GM23338 (cell line): ENCODE results near the gene MYH10. TPM values are rescaled to one million over a fixed set of nuclear protein-coding genes. Genes with fewer than 3 reads are reported as not detected.

Source experiments
- ATAC-seq: fragments of 200-7000 bp; cut with Tn5 transposase; 3 replicates; pipeline ENCODE4 v1.9.1; 2020
- DNase-seq: peaks from one replicate; pipeline ENCODE4 v3.0.0-alpha.2; 2015; ENCODE audit warnings: low spot score
- H2AFZ ChIP-seq: fragments of 200-600 bp; sonication (generic); 2 replicates; pipeline ENCODE4 v1.8.0; 2016; ENCODE audit warnings: antibody characterized with exemption, mild to moderate bottlenecking, moderate library complexity
- H3F3A ChIP-seq: fragments of 200-600 bp; sonication (generic); replicated peaks from 2 replicates; pipeline ENCODE4 v1.8.0; 2017; ENCODE audit warnings: antibody characterized with exemption, mixed run types, low read depth
- H3K27ac ChIP-seq: fragments of 200-600 bp; sonication (generic); 2 replicates; pipeline ENCODE4 v1.6.1; 2016; ENCODE audit warnings: low read depth
- H3K27me3 ChIP-seq: fragments of 200-600 bp; sonication (generic); 2 replicates; pipeline ENCODE4 v1.8.0; 2016; ENCODE audit warnings: mild to moderate bottlenecking, mixed run types, moderate library complexity; ENCODE audit not compliant: insufficient read depth
- H3K36me3 ChIP-seq: fragments of 200-600 bp; sonication (generic); 2 replicates; pipeline ENCODE4 v1.8.0; 2016; ENCODE audit warnings: mild to moderate bottlenecking; ENCODE audit not compliant: insufficient read depth
- H3K4me1 ChIP-seq: fragments of 200-600 bp; sonication (generic); 2 replicates; pipeline ENCODE4 v1.8.0; 2016; ENCODE audit warnings: mild to moderate bottlenecking, moderate library complexity; ENCODE audit not compliant: insufficient read depth
- H3K4me2 ChIP-seq: fragments of 200-600 bp; sonication (generic); 2 replicates; pipeline ENCODE4 v1.7.1; 2017; ENCODE audit warnings: mixed run types
- H3K4me3 ChIP-seq: fragments of 200-600 bp; sonication (generic); 2 replicates; pipeline ENCODE4 v1.6.1; 2016; ENCODE audit warnings: mixed run types
- H3K79me2 ChIP-seq: fragments of 200-600 bp; sonication (generic); replicated peaks from 2 replicates; pipeline ENCODE4 v1.8.0; 2017; ENCODE audit warnings: mild to moderate bottlenecking; ENCODE audit not compliant: insufficient read depth
- H3K9me2 ChIP-seq: fragments of 200-600 bp; sonication (generic); 2 replicates; pipeline ENCODE4 v1.8.0; 2017; ENCODE audit not compliant: insufficient read depth
- H4K20me1 ChIP-seq: fragments of 200-600 bp; sonication (generic); replicated peaks from 2 replicates; pipeline ENCODE4 v1.8.0; 2017; ENCODE audit warnings: mild to moderate bottlenecking; ENCODE audit not compliant: insufficient read depth
- H3K27ac Mint-ChIP-seq: 2 replicates; pipeline ENCODE4 v1.8.0; 2020; ENCODE audit warnings: inconsistent platforms, mild to moderate bottlenecking, moderate library complexity, mixed read lengths
- H3K27me3 Mint-ChIP-seq: 3 replicates; pipeline ENCODE4 v1.8.0; 2022; ENCODE audit warnings: low read depth, mild to moderate bottlenecking, moderate library complexity, mixed read lengths, inconsistent platforms; ENCODE audit not compliant: insufficient read depth, poor library complexity
- H3K36me3 Mint-ChIP-seq: 3 replicates; pipeline ENCODE4 v1.8.0; 2021; ENCODE audit warnings: low read depth, mild to moderate bottlenecking, inconsistent platforms, moderate library complexity, mixed read lengths
- H3K4me1 Mint-ChIP-seq: 3 replicates; pipeline ENCODE4 v1.8.0; 2020; ENCODE audit warnings: mild to moderate bottlenecking, inconsistent platforms, mixed read lengths
- H3K4me3 Mint-ChIP-seq: 3 replicates; pipeline ENCODE4 v1.8.0; 2021; ENCODE audit warnings: moderate library complexity, mild to moderate bottlenecking, inconsistent platforms, mixed read lengths
- H3K9me3 Mint-ChIP-seq: 3 replicates; pipeline ENCODE4 v1.8.0; 2020; ENCODE audit warnings: moderate library complexity, mild to moderate bottlenecking, inconsistent platforms, mixed read lengths
- CREB1 ChIP-seq: fragments of 250-450 bp; sonication (Bioruptor Pico); IDR thresholded peaks from 2 replicates; pipeline ENCODE4 v1.5.0; 2020; ENCODE audit warnings: low read depth, mild to moderate bottlenecking, moderate library complexity
- EZH2 ChIP-seq: fragments of 200-600 bp; sonication (generic); IDR thresholded peaks from one replicate; pipeline ENCODE4 v1.8.0; 2017; ENCODE audit warnings: antibody characterized with exemption, mild to moderate bottlenecking, low read depth; ENCODE audit not compliant: unreplicated experiment
- EZH2phosphoT487 ChIP-seq: fragments of 200-600 bp; sonication (generic); IDR thresholded peaks from one replicate; pipeline ENCODE4 v1.8.1; 2018; ENCODE audit warnings: antibody characterized with exemption; ENCODE audit not compliant: unreplicated experiment
- JUNB ChIP-seq: IDR thresholded peaks from one replicate; pipeline ENCODE4 v1.6.1; 2016; ENCODE audit warnings: antibody characterized with exemption; ENCODE audit not compliant: unreplicated experiment
- NANOG ChIP-seq: IDR thresholded peaks from 2 replicates; pipeline ENCODE4 v1.6.1; 2016; ENCODE audit warnings: antibody characterized with exemption, borderline replicate concordance
- POLR2AphosphoS5 ChIP-seq: IDR thresholded peaks from 2 replicates; pipeline ENCODE4 v1.6.1; 2016; ENCODE audit warnings: antibody characterized with exemption, low read depth
- STAT1 ChIP-seq: IDR thresholded peaks from one replicate; pipeline ENCODE4 v1.6.1; 2016; ENCODE audit warnings: antibody characterized with exemption; ENCODE audit not compliant: unreplicated experiment
- ZNF114 ChIP-seq: fragments of 250-450 bp; sonication (Bioruptor Pico); IDR thresholded peaks from 2 replicates; pipeline ENCODE4 v1.5.0; 2020; ENCODE audit warnings: mild to moderate bottlenecking, moderate library complexity
- ZNF331 ChIP-seq: fragments of 250-450 bp; sonication (Bioruptor Pico); IDR thresholded peaks from 2 replicates; pipeline ENCODE4 v1.5.0; 2020; ENCODE audit warnings: low read depth, mild to moderate bottlenecking, moderate library complexity
- polyA plus RNA-seq: library from polyadenylated mRNA; unstranded; fragments of >200 nt; fragmentation: Nextera tagmentation; extraction: Ambion mirVana; gene quantifications from 2 replicates; pipeline ENCODE4 v1.2.1, GENCODE V29; 2016
- total RNA-seq: library from RNA; depleted of rRNA; stranded (reverse); fragments of >200 nt; shearing (Covaris generic); gene quantifications from 2 replicates; pipeline ENCODE4 v1.2.3, GENCODE V29; 2014
- TF ChIP-seq, protein P1 (sequence below): fragments of 250-450 bp; sonication (Bioruptor Pico); IDR thresholded peaks from 2 replicates; pipeline ENCODE4 v1.5.0; 2020; ENCODE audit warnings: mild to moderate bottlenecking, moderate library complexity
- TF ChIP-seq, protein P2 (sequence below): IDR thresholded peaks from one replicate; pipeline ENCODE4 v1.6.1; 2018; ENCODE audit warnings: antibody characterized with exemption; ENCODE audit not compliant: unreplicated experiment
- TF ChIP-seq, protein P3 (sequence below): IDR thresholded peaks from 2 replicates; pipeline ENCODE4 v1.6.1; 2016; ENCODE audit warnings: antibody characterized with exemption
- TF ChIP-seq, protein P4 (sequence below), 2 experiments: fragments of 200-600 bp in 1 of 2; sonication (generic) in 1 of 2; conservative IDR thresholded peaks; 2 replicates each; pipeline versions ENCODE4 v1.5.1 to v1.6.1; 2016 to 2017; ENCODE audit warnings: antibody characterized with exemption in 2 of 2, low read depth in 2 of 2, mild to moderate bottlenecking in 2 of 2, moderate library complexity in 1 of 2

Gene MYH10
- total and polyA plus RNA-seq, 2 experiments from 2014 or later, result 89.5 to 230 TPM

DNA sequence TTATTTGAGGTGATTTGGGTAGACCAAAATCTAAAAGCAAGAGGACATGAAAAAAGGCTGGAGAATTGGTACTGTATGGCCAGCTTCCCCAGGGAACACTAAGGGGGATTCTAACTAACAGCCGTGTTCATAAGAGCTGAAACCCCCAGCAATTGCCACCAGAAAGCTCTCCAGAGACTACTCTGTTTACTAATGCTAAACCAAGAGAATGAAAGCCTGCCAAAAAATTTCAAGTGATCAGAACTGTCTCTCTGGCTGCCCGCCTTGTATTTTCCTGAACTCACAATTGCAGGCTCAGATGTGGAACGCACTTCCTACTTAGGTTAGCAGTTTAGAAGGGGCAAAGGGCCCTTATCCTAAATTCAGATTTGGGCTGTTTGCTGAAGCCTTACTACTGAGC is 24.1 kb downstream of the MYH10 start:
- Histone ChIP-seq H3K4me3 (no peak overlapping the region), H4K20me1 (peaks cover 60% of the 10 kb centered on the region), H3K4me1 (peaks cover 39% of the 10 kb centered on the region), H3K27ac (peak overlapping the region; percentile 39; the same call in 1 of the 2 replicates), H3K36me3 (no peaks in the 10 kb centered on the region), H3K4me2 (no peak overlapping the region), H3K79me2 (peaks cover 100% of the 10 kb centered on the region), H3K27me3 (no peaks in the 10 kb centered on the region), H3K9me2 (no peaks in the 10 kb centered on the region), H2AFZ (no peak overlapping the region), H3F3A (no peaks in the 10 kb centered on the region)
- ATAC-seq (no peak), DNase-seq (no peak)
- H3K27me3 Mint-ChIP-seq, result peaks cover 2% of the 10 kb centered on the region
- no peak overlapping the region for H3K4me3 Mint-ChIP-seq
- peaks cover 19% of the 10 kb centered on the region for H3K36me3 Mint-ChIP-seq
- H3K4me1 Mint-ChIP-seq, result peaks cover 45% of the 10 kb centered on the region
- TF ChIP-seq, protein P1, sequence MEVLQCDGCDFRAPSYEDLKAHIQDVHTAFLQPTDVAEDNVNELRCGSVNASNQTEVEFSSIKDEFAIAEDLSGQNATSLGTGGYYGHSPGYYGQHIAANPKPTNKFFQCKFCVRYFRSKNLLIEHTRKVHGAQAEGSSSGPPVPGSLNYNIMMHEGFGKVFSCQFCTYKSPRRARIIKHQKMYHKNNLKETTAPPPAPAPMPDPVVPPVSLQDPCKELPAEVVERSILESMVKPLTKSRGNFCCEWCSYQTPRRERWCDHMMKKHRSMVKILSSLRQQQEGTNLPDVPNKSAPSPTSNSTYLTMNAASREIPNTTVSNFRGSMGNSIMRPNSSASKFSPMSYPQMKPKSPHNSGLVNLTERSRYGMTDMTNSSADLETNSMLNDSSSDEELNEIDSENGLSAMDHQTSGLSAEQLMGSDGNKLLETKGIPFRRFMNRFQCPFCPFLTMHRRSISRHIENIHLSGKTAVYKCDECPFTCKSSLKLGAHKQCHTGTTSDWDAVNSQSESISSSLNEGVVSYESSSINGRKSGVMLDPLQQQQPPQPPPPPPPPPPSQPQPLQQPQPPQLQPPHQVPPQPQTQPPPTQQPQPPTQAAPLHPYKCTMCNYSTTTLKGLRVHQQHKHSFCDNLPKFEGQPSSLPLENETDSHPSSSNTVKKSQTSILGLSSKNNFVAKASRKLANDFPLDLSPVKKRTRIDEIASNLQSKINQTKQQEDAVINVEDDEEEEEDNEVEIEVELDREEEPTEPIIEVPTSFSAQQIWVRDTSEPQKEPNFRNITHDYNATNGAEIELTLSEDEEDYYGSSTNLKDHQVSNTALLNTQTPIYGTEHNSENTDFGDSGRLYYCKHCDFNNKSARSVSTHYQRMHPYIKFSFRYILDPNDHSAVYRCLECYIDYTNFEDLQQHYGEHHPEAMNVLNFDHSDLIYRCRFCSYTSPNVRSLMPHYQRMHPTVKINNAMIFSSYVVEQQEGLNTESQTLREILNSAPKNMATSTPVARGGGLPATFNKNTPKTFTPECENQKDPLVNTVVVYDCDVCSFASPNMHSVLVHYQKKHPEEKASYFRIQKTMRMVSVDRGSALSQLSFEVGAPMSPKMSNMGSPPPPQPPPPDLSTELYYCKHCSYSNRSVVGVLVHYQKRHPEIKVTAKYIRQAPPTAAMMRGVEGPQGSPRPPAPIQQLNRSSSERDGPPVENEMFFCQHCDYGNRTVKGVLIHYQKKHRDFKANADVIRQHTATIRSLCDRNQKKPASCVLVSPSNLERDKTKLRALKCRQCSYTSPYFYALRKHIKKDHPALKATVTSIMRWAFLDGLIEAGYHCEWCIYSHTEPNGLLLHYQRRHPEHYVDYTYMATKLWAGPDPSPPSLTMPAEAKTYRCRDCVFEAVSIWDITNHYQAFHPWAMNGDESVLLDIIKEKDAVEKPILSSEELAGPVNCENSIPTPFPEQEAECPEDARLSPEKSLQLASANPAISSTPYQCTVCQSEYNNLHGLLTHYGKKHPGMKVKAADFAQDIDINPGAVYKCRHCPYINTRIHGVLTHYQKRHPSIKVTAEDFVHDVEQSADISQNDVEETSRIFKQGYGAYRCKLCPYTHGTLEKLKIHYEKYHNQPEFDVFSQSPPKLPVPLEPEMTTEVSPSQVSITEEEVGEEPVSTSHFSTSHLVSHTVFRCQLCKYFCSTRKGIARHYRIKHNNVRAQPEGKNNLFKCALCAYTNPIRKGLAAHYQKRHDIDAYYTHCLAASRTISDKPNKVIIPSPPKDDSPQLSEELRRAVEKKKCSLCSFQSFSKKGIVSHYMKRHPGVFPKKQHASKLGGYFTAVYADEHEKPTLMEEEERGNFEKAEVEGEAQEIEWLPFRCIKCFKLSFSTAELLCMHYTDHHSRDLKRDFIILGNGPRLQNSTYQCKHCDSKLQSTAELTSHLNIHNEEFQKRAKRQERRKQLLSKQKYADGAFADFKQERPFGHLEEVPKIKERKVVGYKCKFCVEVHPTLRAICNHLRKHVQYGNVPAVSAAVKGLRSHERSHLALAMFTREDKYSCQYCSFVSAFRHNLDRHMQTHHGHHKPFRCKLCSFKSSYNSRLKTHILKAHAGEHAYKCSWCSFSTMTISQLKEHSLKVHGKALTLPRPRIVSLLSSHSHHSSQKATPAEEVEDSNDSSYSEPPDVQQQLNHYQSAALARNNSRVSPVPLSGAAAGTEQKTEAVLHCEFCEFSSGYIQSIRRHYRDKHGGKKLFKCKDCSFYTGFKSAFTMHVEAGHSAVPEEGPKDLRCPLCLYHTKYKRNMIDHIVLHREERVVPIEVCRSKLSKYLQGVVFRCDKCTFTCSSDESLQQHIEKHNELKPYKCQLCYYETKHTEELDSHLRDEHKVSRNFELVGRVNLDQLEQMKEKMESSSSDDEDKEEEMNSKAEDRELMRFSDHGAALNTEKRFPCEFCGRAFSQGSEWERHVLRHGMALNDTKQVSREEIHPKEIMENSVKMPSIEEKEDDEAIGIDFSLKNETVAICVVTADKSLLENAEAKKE, result no peak
- TF ChIP-seq, protein P2, sequence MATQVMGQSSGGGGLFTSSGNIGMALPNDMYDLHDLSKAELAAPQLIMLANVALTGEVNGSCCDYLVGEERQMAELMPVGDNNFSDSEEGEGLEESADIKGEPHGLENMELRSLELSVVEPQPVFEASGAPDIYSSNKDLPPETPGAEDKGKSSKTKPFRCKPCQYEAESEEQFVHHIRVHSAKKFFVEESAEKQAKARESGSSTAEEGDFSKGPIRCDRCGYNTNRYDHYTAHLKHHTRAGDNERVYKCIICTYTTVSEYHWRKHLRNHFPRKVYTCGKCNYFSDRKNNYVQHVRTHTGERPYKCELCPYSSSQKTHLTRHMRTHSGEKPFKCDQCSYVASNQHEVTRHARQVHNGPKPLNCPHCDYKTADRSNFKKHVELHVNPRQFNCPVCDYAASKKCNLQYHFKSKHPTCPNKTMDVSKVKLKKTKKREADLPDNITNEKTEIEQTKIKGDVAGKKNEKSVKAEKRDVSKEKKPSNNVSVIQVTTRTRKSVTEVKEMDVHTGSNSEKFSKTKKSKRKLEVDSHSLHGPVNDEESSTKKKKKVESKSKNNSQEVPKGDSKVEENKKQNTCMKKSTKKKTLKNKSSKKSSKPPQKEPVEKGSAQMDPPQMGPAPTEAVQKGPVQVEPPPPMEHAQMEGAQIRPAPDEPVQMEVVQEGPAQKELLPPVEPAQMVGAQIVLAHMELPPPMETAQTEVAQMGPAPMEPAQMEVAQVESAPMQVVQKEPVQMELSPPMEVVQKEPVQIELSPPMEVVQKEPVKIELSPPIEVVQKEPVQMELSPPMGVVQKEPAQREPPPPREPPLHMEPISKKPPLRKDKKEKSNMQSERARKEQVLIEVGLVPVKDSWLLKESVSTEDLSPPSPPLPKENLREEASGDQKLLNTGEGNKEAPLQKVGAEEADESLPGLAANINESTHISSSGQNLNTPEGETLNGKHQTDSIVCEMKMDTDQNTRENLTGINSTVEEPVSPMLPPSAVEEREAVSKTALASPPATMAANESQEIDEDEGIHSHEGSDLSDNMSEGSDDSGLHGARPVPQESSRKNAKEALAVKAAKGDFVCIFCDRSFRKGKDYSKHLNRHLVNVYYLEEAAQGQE, result no peak
- TF ChIP-seq POLR2AphosphoS5 (no peak), CREB1 (CRISPR knock-in tag) (no peak), STAT1 (no peak), ZNF331 (CRISPR knock-in tag) (no peak), NANOG (no peak), ZNF114 (no peak), EZH2phosphoT487 (no peak), JUNB (no peak), EZH2 (no peak)
- TF ChIP-seq, protein P3, sequence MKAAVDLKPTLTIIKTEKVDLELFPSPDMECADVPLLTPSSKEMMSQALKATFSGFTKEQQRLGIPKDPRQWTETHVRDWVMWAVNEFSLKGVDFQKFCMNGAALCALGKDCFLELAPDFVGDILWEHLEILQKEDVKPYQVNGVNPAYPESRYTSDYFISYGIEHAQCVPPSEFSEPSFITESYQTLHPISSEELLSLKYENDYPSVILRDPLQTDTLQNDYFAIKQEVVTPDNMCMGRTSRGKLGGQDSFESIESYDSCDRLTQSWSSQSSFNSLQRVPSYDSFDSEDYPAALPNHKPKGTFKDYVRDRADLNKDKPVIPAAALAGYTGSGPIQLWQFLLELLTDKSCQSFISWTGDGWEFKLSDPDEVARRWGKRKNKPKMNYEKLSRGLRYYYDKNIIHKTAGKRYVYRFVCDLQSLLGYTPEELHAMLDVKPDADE, result no peak
- TF ChIP-seq, protein P4, sequence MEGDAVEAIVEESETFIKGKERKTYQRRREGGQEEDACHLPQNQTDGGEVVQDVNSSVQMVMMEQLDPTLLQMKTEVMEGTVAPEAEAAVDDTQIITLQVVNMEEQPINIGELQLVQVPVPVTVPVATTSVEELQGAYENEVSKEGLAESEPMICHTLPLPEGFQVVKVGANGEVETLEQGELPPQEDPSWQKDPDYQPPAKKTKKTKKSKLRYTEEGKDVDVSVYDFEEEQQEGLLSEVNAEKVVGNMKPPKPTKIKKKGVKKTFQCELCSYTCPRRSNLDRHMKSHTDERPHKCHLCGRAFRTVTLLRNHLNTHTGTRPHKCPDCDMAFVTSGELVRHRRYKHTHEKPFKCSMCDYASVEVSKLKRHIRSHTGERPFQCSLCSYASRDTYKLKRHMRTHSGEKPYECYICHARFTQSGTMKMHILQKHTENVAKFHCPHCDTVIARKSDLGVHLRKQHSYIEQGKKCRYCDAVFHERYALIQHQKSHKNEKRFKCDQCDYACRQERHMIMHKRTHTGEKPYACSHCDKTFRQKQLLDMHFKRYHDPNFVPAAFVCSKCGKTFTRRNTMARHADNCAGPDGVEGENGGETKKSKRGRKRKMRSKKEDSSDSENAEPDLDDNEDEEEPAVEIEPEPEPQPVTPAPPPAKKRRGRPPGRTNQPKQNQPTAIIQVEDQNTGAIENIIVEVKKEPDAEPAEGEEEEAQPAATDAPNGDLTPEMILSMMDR (conservative IDR thresholded peaks at IDR 0.05; ENCODE audit: low read depth in 2 of 2), result no peak
- H3K27ac Mint-ChIP-seq, result peak overlapping the region; percentile 46
- no peaks in the 10 kb centered on the region for H3K9me3 Mint-ChIP-seq
